ENCODE measurements around the gene STRN4.
"Not testable (repeated sequence)": the region's sequence is repeated elsewhere in the genome, so short reads cannot be mapped to it uniquely, and the experiment has no call there.

The STRN4 gene

DNA sequence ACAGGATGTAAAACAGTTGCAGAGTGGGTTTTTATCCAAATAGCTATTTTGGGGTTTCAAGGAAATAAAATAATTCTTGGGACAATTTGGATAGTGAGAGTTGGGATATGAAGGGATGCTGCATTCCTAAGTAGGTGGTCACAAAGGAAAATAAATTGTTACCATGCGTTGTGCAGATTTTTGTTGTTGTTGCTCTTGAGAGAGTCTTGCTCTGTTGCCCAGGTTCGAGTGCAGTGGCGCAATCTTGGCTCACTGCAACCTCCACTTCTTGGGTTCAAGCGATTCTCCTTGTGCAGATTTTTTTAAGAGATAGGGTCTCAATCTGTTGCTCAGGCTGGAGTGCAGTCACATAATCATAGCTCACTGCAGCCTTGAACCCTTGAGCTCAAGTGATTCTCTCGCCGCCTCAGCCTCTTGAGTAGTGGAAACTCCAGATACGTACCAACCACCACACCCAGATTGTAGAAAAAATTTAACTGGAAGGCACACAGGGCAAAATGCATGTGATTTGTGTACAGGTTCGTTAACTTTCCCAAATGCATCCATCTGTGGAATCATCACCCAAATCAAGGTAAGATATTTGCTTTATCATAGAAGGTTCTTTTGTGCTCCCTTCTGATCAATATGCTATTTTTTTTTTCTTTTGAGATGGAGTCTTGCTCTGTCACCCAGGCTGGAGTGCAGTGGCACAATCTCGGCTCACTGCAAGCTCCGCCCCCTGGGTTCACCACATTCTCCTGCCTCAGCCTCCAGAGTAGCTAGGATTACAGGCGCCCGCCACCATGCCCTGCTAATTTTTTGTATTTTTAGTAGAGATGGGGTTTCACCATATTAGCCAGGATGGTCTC is 26.1 kb upstream of the STRN4 start:
- DNase-seq (ENCODE audit: low spot score), result no peak

DNA sequence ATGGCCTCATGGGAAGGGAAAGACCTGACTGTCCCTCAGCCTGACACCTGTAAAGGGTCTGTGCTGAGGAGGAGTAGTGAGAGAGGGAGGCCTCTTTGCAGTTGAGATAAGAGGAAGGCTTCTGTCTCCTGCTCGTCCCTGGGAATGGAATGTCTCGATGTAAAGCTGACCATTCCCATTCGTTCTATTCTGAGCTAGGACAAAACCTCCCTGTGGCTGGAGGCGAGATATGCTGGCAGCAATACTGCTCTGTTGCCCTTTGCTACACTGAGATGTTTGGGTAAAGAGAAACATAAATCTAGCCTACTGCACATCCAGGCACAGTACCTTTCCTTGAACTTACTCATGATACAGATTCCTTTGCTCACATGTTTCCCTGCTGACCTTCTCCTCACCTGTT is 22.5 kb upstream of the STRN4 start:
- not testable (repeated sequence) for DNase-seq (ENCODE audit: low spot score)

DNA sequence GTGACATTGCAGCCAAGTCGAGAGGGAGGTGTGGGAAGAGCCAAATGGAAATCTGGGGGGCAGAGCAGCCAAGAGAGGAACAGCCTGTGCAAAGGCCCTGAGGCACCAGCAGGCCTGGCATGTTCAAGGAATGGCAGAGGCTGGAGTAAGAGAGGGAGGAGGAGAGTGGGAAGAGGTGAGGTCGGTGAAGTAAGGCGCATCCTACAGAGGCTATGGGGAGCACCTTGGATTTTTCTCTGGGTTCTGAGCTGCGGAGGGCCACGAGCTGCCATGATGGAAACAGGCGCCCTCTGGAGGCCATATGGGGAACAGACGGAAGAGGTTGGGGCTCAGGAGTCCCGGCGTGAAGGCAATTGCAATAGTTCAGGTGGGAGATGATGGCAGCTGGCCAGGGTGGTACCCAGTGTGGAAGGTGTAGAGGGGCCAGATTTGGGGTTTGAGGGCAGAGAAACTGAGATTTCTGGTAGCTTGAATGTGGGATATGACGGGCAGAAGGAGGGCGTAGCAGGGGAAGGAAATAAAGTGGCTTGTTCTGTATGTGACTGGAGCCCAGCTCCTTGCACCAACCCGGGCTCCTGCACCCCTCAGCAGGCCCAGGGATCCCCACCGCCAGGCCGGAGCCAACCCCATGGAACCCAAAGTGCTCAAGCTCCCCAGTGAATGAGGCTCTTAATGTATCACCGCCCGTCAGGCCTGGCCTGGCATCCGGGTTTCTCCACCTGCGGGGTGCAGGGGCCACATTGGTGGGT is 20.5 kb upstream of the STRN4 start:
- DNase-seq (ENCODE audit: low spot score), result no peak

DNA sequence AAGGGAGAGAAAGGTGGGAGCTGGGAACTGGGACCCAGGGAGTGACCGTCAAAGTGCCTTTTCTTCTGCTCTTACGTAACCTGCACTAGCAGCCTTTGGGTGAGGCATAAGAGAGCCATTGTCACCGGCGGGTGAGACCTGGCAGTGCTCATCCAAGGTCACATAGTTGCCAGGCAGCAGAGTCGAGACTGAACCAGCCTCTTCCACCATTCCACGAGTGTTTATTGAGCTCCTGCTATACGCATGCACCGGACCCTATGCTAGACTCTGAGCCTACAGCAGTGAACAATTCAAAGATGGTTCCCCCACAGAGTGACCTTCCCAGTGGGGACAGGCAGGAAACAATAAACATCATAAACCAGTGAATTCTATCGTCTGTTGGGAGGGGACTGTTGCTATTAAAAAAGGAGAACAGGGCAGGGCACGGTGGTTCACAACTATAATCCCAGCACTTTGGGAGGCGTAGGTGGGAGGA is 18.6 kb upstream of the STRN4 start:
- DNase-seq (ENCODE audit: low spot score), result no peak

DNA sequence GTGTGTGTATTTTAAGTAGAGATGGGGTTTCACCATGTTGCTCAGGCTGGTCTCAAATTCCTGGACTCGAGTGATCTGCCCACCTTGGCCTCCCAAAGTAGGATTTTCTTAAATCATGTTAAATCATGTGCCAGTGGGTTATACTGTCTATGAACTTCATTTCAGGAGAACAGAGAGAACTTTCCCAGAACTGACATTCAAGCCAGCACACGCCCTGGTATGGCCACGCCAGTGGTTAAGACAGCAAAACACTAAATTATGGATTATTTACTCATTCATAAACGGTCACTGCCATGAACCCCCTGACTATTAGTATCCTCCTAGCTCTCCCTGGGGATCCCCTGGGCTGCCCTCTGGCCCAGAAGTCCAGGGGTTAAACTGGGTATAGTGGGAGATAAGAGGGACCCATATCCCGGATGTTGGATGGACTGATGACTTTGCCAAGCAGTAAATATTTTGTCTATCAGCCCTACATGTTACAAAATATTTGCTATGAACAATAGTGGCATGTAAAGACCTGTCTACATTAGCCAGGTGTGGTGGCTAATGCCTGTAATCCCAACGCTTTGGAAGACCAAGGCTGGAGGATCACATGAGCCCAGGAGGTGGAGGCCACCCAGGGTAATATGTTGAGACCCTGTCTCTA is 16.1 kb upstream of the STRN4 start:
- DNase-seq (ENCODE audit: low spot score), result no peak

DNA sequence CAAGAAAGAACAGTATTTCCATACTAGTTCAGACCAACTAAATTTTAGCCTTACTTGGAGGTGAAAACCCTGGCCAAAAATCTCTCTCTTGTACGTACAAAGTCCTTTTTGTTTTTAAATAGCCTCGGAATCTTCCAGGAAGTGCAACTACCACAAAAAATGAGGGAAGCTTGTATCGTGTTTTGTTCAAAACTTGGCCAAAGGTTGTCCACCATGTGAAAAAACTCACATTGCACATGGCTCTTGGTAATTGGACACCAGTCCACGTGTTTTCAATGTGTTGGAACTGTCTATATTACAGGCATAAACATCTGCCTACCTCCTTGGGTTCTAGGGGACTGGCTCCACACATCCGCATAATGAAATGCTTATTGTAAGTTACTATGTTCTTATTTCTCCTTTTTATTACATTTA is 15.2 kb upstream of the STRN4 start:
- DNase-seq (ENCODE audit: low spot score), result no peak

DNA sequence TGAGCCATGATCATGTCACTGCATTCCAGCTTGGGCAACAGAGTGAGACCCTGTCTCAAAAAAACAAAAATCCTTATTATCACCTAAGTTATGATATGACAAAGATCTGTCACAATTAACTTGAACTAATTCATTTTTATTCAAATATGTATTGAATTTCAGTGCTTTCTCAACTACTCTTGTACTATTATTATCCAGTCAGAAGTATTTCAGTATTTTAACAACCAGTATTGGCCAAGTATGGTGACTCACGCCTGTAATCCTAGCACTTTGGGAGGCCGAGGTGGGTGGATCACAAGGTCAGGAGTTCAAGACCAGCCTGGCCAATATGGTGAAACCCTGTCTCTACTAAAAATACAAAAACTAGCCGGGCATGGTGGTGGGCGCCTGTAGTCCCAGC is 14.6 kb upstream of the STRN4 start:
- DNase-seq (ENCODE audit: low spot score), result not testable (repeated sequence)

DNA sequence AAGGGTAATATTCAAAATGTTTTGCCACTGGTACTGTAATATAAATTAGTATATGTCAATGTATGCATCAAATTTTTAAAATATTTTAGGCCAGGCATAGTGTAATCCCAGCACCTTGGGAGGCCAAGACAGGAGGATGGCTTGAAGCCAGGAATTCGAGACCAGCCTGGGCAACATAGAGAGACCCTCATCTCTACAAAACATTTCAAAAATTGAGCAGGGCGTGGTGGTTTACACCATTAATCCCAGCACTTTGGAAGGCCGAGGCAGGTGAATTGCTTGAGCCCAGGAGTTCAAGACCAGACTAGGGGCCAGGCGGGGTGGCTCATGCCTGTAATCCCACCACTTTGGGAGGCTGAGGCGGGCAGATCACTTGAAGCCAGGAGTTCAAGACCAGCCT is 14.1 kb upstream of the STRN4 start:
- DNase-seq (ENCODE audit: low spot score), result no peak

DNA sequence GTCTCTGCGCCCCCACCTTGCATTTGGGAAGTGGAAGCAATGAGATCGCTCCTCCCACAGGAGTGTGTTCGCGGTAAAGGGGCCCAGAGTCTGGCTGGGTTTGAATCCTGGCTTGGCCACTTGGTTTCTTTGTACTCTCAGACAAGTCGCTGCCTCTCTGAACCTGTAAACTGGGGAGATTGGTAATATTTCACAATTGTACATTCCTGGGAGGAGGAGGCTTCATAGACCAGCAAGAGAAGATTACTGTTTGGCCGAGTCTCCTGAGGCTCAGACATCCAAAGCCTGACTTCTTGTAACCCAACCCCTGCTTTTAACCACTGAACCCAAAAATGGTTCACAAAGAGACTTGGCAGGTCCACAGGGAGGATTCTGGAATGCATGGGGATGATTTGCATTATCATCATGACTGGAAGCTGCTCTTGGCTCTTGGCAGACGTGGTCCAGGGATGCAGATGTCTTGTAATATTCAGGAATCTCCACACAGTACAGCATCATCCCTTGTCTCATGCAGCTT is 13.6 kb upstream of the STRN4 start:
- DNase-seq (ENCODE audit: low spot score), result no peak

DNA sequence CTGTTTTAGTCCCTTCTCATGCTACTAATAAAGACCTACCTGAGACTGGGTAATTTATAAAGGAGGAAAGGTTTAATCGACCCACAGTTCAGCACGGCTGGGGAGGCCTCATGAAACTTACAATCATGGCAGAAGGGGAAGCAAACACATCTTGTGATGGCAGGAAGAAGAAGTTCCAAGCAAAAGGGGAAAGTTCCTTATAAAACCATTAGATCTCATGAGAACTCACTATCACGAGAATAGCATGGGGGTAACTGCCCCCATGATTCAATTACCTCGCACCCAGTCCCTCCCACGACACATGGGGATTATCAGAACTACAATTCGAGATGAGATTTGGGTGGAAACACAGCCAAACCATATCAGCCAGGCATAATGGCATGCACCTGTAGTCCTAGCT is 13.0 kb upstream of the STRN4 start:
- DNase-seq (ENCODE audit: low spot score), result no peak

DNA sequence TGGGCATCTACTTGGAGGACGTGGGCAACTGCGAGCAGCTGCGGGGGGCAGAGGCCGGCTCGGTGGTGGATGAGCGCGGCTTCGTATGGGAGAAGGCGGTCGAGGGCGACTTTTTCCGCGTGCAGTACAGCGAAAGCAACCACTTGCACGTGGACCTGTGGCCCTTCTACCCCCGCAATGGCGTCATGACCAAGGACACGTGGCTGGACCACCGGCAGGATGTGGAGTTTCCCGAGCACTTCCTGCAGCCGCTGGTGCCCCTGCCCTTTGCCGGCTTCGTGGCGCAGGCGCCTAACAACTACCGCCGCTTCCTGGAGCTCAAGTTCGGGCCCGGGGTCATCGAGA is 10.3 kb upstream of the STRN4 start:
- no peak for DNase-seq (ENCODE audit: low spot score)

DNA sequence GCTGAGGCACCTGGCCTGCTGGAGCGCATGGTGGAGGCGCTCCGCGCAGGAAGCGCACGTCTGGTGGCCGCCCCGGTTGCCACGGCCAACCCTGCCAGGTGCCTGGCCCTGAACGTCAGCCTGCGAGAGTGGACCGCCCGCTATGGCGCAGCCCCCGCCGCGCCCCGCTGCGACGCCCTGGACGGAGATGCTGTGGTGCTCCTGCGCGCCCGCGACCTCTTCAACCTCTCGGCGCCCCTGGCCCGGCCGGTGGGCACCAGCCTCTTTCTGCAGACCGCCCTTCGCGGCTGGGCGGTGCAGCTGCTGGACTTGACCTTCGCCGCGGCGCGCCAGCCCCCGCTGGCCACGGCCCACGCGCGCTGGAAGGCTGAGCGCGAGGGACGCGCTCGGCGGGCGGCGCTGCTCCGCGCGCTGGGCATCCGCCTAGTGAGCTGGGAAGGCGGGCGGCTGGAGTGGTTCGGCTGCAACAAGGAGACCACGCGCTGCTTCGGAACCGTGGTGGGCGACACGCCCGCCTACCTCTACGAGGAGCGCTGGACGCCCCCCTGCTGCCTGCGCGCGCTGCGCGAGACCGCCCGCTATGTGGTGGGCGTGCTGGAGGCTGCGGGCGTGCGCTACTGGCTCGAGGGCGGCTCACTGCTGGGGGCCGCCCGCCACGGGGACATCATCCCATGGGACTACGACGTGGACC is 9.7 kb upstream of the STRN4 start:
- no peak for DNase-seq (ENCODE audit: low spot score)

DNA sequence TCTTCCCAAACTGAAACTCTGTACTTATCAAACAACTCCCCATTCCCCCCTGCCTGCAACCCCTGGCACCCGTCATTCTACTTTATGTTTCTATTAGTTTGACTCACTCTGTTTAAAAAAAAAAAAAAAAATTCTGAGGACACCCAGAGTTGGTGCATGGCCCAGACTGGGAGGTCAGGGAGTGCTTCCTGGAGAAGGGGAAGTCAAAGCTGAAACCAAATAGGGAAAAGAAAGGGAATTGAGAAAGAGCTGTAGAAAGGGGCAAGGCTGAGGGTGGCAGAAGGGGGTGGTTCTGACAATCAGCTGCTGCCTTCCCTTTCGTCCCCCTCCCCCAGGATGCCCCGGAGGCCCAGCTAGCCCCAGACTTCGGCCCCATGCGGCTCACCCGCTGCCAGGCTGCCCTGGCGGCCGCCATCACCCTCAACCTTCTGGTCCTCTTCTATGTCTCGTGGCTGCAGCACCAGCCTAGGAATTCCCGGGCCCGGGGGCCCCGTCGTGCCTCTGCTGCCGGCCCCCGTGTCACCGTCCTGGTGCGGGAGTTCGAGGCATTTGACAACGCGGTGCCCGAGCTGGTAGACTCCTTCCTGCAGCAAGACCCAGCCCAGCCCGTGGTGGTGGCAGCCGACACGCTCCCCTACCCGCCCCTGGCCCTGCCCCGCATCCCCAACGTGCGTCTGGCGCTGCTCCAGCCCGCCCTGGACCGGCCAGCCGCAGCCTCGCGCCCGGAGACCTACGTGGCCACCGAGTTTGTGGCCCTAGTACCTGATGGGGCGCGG is 9.0 kb upstream of the STRN4 start:
- no peak for DNase-seq (ENCODE audit: low spot score)

DNA sequence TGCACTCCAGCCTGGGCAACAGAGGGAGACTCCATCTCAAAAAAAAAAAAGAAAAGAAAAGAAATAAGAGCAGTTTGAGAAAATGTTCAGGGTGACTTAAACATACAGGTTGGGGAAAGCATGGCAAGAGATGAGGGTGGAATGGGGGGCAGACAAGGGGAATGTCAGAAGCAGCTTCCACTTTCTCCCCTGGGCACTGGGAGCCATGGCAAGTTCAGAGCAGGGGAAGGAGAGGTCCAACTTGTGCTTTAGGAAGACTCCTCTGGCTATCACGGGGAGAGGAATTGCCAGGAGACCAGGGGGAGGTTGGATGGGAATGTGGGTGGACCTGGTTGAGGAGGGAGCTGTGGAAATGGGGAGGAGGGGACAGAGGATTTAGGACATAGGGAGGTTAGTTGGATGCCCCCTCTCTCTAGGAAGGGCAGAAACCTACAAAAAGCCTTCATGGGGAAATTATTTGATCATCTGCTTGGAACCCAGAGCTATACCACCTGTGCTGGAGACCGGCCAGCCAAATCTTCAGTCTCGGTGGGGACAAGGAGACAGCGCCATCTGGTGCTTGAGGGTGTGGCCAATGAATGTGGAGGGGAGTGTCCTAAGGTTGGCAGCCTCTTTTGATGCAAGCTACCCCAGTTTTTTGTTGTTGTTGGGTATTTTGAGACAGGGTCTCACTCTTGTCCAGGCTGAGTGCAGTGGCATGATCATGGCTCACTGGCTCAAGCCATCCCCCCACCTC is 7.3 kb upstream of the STRN4 start:
- peak; percentile 82 for DNase-seq (ENCODE audit: low spot score)

DNA sequence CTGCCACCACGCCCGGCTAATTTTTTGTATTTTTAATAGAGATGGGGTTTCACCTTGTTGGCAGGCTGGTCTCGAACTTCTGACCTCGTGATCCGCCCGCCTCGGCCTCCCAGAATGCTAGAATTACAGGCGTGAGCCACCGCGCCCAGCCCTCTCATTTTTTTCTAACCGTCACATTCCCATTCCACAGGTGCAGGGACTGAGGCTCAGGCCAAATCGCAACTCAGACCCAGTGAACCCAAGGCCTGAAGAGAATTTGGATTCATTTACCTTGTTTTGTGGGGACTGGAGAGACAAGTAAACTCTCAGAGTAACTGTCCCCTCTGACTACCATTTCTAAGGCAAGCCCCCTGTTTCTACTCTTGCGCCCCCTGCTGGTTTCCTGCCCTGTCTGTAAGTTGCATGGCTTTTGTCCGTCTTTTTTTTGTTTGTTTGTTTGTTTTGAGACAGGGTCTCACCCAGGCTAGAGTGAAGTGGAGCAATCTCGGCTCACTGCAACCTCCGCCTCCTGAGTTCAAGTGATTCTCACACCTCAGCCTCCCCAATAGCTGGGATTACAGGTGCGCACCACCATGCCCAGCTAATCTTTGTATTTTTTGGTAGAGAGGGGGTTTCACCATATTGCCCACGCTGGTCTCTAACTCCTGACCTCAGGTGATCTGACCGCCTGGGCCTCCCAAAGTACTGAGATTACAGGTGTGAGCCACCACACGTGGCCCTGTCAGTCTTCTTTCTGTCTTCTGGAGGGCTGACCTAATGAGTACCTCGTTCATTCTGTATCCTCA is 2.3 kb upstream of the STRN4 start:
- DNase-seq (ENCODE audit: low spot score), result peak; percentile 60

DNA sequence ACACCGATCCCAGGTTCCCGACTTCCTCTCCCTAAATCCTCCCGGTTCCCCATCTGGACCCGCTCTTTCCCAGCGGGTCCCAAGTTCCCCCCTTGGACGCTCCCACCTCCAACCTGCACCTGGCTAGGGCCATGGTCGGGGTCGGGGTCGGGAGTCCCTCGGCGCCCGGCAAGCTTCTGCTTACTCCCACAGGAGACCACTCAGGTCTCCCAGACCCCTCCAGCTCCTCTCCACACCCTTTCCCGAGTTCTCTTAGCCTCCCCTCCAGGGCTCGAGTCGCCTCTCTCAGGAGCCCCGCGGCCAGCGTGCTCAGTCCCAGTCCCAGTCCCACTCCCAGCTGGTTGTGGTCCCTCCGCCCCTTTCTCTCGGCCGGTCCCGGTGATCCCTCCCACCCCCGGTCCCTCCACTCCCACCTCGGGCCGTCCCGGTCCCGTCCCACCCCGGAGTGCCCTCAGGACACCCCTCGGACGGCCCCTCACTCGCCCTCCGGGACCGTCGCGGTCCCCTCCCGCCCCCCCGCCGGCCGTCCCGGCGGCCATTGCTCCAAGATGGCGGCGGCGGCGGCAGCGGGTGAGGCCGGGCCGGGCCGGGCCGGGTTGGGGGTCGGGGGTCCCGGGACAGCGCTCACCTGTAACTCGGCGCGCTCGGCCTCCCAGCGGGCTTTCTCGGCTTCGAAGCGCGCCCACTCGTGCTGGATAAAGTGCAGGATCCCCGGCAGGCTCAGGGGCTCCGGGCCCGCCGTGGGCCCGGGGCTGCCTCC is 549 bp downstream of the STRN4 start, which contains the start of gene FKRP:
TSS of gene FKRP (plus strand) at position 537 of the 760 bp plus-strand sequence. CDS start 9,394 bp downstream, outside the sequence.
- DNase-seq (ENCODE audit: low spot score), result no peak

DNA sequence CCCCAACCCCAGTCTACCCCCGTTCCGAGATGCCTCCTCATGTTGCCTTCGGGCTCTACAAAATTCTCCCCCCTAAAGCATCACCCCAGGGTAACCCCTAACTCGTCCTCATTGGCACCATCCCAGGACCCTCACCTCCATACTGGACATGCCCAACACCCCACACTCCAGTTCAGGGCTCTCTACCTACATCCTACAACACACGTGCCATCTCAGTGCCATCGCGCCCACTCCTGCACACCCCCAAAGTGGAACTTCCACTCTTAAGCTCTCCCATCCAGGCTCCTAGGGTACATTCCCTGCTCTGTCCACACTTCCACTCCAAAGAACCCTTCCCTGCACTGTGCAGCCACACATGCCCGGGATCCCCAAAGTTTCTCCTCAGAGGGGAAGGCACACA is 1.2 kb downstream of the STRN4 start:
- DNase-seq (ENCODE audit: low spot score), result no peak

DNA sequence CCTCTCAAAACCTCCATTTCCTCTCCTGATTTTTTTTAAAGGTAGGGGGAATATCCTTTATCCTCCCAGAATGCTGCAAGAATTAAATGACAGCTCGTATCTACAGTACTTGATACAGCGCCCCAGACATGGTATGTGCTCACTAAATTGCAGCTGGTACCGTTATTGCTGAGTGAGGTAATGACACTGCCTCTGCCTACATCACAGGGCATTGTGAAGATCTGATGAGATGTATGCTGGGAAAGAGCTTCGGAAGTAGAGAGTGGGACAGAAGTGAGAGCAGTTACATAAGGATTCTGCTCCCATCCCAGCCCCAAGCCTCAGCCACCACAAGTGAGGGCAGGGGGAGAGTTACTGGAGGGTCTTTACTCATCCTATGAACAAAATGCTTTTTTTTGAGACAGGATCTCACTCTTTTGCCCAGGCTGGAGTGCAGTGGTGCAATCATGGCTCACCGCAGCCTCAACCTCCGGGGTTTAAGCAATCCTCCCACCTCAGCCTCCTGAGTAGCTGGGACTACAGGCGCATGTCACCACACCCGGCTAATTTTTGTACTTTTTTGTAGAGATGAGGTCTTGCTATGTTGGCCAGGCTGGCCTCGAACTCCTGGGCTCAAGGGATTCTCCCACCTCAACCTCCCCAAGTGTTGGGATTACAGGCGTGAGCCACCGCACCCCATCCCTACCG is 2.1 kb downstream of the STRN4 start:
- DNase-seq (ENCODE audit: low spot score), result no peak

Measured in cerebellar cortex (tissue), 1 donor.